ENCODE data around the gene LYPD6B. TPM values are rescaled to one million over a fixed set of nuclear protein-coding genes. Genes with fewer than 3 reads are reported as not detected.

LYPD6B gene
- total and polyA plus RNA-seq, 2 donors (not counting 3 experiments of a cell fraction or from before 2014, with no cell fraction given) = not detected

DNA sequence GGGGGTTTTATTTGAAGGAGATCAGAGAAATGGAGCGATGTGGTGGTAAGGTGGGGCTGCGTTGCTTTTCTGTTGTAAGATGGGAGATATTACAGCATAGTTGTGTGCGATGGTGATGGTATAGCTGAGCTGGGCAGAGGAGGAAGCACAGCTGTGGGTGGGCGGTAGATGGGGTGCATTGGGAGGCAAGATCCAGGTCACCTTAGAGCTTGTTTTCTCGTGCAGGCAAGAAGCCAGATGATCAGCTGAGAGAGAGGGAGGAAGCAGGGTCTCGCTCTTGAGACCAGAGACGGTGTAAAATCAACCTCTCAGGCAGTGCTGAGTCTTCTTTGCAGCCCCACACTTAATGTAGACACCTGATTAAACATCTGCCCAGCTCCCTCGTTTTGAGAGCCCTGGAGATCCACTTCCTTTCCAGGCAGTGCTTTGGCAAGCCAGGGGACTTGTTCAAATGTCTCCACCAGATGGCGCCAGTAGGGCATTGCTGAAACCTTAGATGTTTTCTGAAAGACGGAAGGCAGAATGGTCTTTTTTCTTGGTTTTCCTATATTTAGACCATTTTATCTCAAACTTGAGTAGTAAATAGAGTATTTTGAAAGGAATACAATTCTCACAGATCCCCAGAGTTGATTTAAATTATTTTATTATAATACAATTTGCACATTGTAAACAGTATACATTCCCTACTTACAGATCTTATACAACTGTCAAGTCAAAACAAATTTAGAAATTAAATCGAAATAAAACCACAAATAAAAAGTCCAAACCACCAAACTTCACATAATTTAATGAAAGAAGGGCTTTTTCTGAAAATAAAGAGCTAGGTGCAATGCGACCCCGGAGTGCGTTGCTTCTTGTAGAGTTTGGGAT is 21.1 kb upstream of the LYPD6B start:
- H3K27ac ChIP-seq (ENCODE audit: insufficient read depth, low read depth, low read length) = no peak overlapping the region
- H3K9me3 ChIP-seq (replicated peaks; ENCODE audit: control insufficient read depth, insufficient read depth, low read length) = no peaks in the 10 kb centered on the region
- peaks cover 2 to 3% of the 10 kb centered on the region in 2 experiments for H3K27me3 ChIP-seq (ENCODE audit: control insufficient read depth in 2 of 2, insufficient read depth in 2 of 2, low read length in 2 of 2)
- no peaks in the 10 kb centered on the region for H4K20me1 ChIP-seq (replicated peaks; ENCODE audit: control insufficient read depth, extremely low read depth, insufficient read depth, low read length)
- TF ChIP-seq POLR2AphosphoS5 (IDR thresholded peaks at IDR 0.05; ENCODE audit: insufficient read depth, low read depth, low read length) (no peak), POLR2A (IDR thresholded peaks at IDR 0.05; ENCODE audit: low read depth, low read length) (no peak), EZH2 (IDR thresholded peaks at IDR 0.05; ENCODE audit: borderline replicate concordance, low read depth, low read length, severe bottlenecking) (no peak)
- TF ChIP-seq, protein P1, sequence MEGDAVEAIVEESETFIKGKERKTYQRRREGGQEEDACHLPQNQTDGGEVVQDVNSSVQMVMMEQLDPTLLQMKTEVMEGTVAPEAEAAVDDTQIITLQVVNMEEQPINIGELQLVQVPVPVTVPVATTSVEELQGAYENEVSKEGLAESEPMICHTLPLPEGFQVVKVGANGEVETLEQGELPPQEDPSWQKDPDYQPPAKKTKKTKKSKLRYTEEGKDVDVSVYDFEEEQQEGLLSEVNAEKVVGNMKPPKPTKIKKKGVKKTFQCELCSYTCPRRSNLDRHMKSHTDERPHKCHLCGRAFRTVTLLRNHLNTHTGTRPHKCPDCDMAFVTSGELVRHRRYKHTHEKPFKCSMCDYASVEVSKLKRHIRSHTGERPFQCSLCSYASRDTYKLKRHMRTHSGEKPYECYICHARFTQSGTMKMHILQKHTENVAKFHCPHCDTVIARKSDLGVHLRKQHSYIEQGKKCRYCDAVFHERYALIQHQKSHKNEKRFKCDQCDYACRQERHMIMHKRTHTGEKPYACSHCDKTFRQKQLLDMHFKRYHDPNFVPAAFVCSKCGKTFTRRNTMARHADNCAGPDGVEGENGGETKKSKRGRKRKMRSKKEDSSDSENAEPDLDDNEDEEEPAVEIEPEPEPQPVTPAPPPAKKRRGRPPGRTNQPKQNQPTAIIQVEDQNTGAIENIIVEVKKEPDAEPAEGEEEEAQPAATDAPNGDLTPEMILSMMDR (IDR thresholded peaks at IDR 0.05; ENCODE audit: extremely low read depth in 1 of 2, insufficient read depth in 1 of 2, low read depth in 1 of 2, low read length in 2 of 2) = peak; percentile 80 to 88
- FAIRE-seq (peak; percentile 78), DNase-seq (ENCODE audit: low read depth, low spot score) (peak; percentile 68)
- H3K4me1 ChIP-seq (ENCODE audit: control insufficient read depth, extremely low read depth, insufficient read depth, low read length) = no peaks in the 10 kb centered on the region
- H3K36me3 ChIP-seq (ENCODE audit: control insufficient read depth in 2 of 2, extremely low read depth in 1 of 2, insufficient read depth in 2 of 2, low read length in 2 of 2) = no peaks in the 10 kb centered on the region
- intact Hi-C loops (cut with micrococcal nuclease) = loop anchor here (1.0 kb wide), 2 partner anchors 296 to 544 kb away; no protein-coding TSS in a partner anchor
- dilution Hi-C loops (cut with MboI; ENCODE audit: extremely low pct_ligation_motif_present, low sequenced_read_pairs) = no loop called here
- no peak overlapping the region for H3K9ac ChIP-seq (replicated peaks; ENCODE audit: extremely low read depth, insufficient read depth, low read length)
- POLR2A ChIA-PET = no interaction called here
- H3K4me3 ChIP-seq (replicated peaks in 1 of 3; ENCODE audit: insufficient read depth in 1 of 3, low read depth in 1 of 3, low read length in 3 of 3) = no peak overlapping the region
- CTCF ChIA-PET = interaction anchor here (0.6 to 7.2 kb wide), 50 partner anchors 8 to 1107 kb away, joined by 3 to 212 read pairs (median 4); partner anchors contain the start of genes MBD5 and ORC4
- no TSS peak for BruUV-seq (replicated peaks)
- H3K4me2 ChIP-seq (ENCODE audit: insufficient read depth, low read length) = no peak overlapping the region
- H3K79me2 ChIP-seq (ENCODE audit: control insufficient read depth, insufficient read depth, low read length) = no peaks in the 10 kb centered on the region
- peak overlapping the region; percentile 53 for H2AFZ ChIP-seq (ENCODE audit: low read depth, low read length)
- no peaks in the 10 kb centered on the region for H3K9me1 ChIP-seq (replicated peaks; ENCODE audit: control insufficient read depth, extremely low read depth, insufficient read depth, low read length)

All from endothelial cell of umbilical vein (primary cell).